ENCODE measurements around the gene PTPRN2. TPM values are rescaled to one million over a fixed set of nuclear protein-coding genes. Genes with fewer than 3 reads are reported as not detected.

Gene PTPRN2
- total and polyA plus RNA-seq, 2 donors from 2014 or later = 4.8 to 6.2 TPM

GRCh38 chr7:157558061-157558460, 1029.6 kb downstream of the PTPRN2 start:
- DNase-seq (peak in 1 of 5 donors; percentile 55), FAIRE-seq (no peak)
- H3K4me3 ChIP-seq (ENCODE audit: low read length in 3 of 3) = no peak overlapping the region
- H3K9ac ChIP-seq (ENCODE audit: low read length in 3 of 3) = no peak overlapping the region
- H3K4me1 ChIP-seq (ENCODE audit: control insufficient read depth in 2 of 3, insufficient read depth in 2 of 3, low read depth in 1 of 3, low read length in 3 of 3) = no peaks in the 10 kb centered on the region
- no peaks in the 10 kb centered on the region for H3K36me3 ChIP-seq (ENCODE audit: control insufficient read depth in 2 of 3, insufficient read depth in 3 of 3, low read length in 3 of 3)
- no peak overlapping the region for H3K27ac ChIP-seq (ENCODE audit: low read depth in 2 of 2, low read length in 2 of 2)
- TF ChIP-seq, protein P1, sequence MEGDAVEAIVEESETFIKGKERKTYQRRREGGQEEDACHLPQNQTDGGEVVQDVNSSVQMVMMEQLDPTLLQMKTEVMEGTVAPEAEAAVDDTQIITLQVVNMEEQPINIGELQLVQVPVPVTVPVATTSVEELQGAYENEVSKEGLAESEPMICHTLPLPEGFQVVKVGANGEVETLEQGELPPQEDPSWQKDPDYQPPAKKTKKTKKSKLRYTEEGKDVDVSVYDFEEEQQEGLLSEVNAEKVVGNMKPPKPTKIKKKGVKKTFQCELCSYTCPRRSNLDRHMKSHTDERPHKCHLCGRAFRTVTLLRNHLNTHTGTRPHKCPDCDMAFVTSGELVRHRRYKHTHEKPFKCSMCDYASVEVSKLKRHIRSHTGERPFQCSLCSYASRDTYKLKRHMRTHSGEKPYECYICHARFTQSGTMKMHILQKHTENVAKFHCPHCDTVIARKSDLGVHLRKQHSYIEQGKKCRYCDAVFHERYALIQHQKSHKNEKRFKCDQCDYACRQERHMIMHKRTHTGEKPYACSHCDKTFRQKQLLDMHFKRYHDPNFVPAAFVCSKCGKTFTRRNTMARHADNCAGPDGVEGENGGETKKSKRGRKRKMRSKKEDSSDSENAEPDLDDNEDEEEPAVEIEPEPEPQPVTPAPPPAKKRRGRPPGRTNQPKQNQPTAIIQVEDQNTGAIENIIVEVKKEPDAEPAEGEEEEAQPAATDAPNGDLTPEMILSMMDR (IDR thresholded peaks at IDR 0.05; ENCODE audit: borderline replicate concordance, extremely low read depth, insufficient read depth) = no peak
- no peaks in the 10 kb centered on the region for H3K9me3 ChIP-seq (ENCODE audit: control insufficient read depth in 2 of 3, insufficient read depth in 1 of 3, low read length in 3 of 3)
- no peaks in the 10 kb centered on the region for H3K27me3 ChIP-seq (ENCODE audit: control insufficient read depth, insufficient read depth, low read length)
- intact Hi-C loops (cut with DNase I) = no loop called here

DNA sequence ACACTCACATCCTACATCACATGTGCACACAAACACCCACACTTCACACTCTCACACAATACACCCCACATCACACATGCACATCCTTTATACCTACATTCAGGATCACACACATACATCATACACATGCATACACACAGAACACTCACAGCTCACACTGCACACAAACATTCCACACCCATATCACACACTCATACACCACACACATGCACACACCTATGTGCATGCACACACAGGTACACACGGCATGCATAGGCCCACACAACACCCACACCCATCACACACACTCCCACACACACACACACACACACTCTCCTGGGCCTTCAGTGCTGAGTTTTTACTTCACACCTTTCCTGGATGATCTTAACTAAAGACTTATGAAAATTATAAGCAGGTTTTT, 1030.4 kb downstream of the PTPRN2 start:
- intact Hi-C loops (cut with DNase I) = no loop called here
- H3K4me1 ChIP-seq (ENCODE audit: control insufficient read depth in 2 of 3, insufficient read depth in 2 of 3, low read depth in 1 of 3, low read length in 3 of 3) = no peaks in the 10 kb centered on the region
- TF ChIP-seq, protein P1 (IDR thresholded peaks at IDR 0.05; ENCODE audit: borderline replicate concordance, extremely low read depth, insufficient read depth) = no peak
- no peak overlapping the region for H3K27ac ChIP-seq (ENCODE audit: low read depth in 2 of 2, low read length in 2 of 2)
- no peak overlapping the region for H3K9ac ChIP-seq (ENCODE audit: low read length in 3 of 3)
- FAIRE-seq (no peak), DNase-seq (peak in 1 of 5 donors; percentile 9)
- H3K9me3 ChIP-seq (ENCODE audit: control insufficient read depth in 2 of 3, insufficient read depth in 1 of 3, low read length in 3 of 3) = no peaks in the 10 kb centered on the region
- H3K4me3 ChIP-seq (ENCODE audit: low read length in 3 of 3) = no peak overlapping the region
- no peaks in the 10 kb centered on the region for H3K27me3 ChIP-seq (ENCODE audit: control insufficient read depth, insufficient read depth, low read length)
- no peaks in the 10 kb centered on the region for H3K36me3 ChIP-seq (ENCODE audit: control insufficient read depth in 2 of 3, insufficient read depth in 3 of 3, low read length in 3 of 3)

DNA sequence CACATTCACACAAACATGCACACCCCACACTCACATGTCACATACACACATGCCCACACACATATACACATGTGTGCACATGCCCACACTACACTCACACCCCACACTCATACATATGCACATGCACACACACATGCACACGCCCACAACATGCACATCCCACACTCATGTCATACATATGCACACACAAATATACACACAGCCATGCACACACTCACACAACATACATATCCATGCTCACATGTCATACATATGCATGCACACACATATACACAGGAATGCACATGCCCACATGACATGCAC, 1031.0 kb downstream of the PTPRN2 start:
- intact Hi-C loops (cut with DNase I) = no loop called here
- no peak overlapping the region for H3K9ac ChIP-seq (ENCODE audit: low read length in 3 of 3)
- TF ChIP-seq, protein P1 (IDR thresholded peaks at IDR 0.05; ENCODE audit: borderline replicate concordance, extremely low read depth, insufficient read depth) = no peak
- H3K4me3 ChIP-seq (ENCODE audit: low read length in 3 of 3) = no peak overlapping the region
- DNase-seq (peak in 1 of 5 donors; percentile 7), FAIRE-seq (no peak)
- no peaks in the 10 kb centered on the region for H3K36me3 ChIP-seq (ENCODE audit: control insufficient read depth in 2 of 3, insufficient read depth in 3 of 3, low read length in 3 of 3)
- no peaks in the 10 kb centered on the region for H3K4me1 ChIP-seq (ENCODE audit: control insufficient read depth in 2 of 3, insufficient read depth in 2 of 3, low read depth in 1 of 3, low read length in 3 of 3)
- no peaks in the 10 kb centered on the region for H3K9me3 ChIP-seq (ENCODE audit: control insufficient read depth in 2 of 3, insufficient read depth in 1 of 3, low read length in 3 of 3)
- H3K27me3 ChIP-seq (ENCODE audit: control insufficient read depth, insufficient read depth, low read length) = no peaks in the 10 kb centered on the region
- H3K27ac ChIP-seq (ENCODE audit: low read depth in 2 of 2, low read length in 2 of 2) = no peak overlapping the region

GRCh38 chr7:157555944-157556641, 1031.5 kb downstream of the PTPRN2 start:
- Histone ChIP-seq H3K9me3 (ENCODE audit: control insufficient read depth in 2 of 3, insufficient read depth in 1 of 3, low read length in 3 of 3) (no peaks in the 10 kb centered on the region), H3K27ac (ENCODE audit: low read depth in 2 of 2, low read length in 2 of 2) (no peak overlapping the region), H3K4me1 (ENCODE audit: control insufficient read depth in 2 of 3, insufficient read depth in 2 of 3, low read depth in 1 of 3, low read length in 3 of 3) (no peaks in the 10 kb centered on the region), H3K4me3 (ENCODE audit: low read length in 3 of 3) (no peak overlapping the region), H3K27me3 (ENCODE audit: control insufficient read depth, insufficient read depth, low read length) (no peaks in the 10 kb centered on the region), H3K36me3 (ENCODE audit: control insufficient read depth in 2 of 3, insufficient read depth in 3 of 3, low read length in 3 of 3) (no peaks in the 10 kb centered on the region), H3K9ac (ENCODE audit: low read length in 3 of 3) (no peak overlapping the region)
- intact Hi-C loops (cut with DNase I) = no loop called here
- FAIRE-seq = no peak
- TF ChIP-seq, protein P1 (IDR thresholded peaks at IDR 0.05; ENCODE audit: borderline replicate concordance, extremely low read depth, insufficient read depth) = no peak
- DNase-seq = peak in 2 of 5 donors; percentile 12 to 13

Data from kidney (tissue), 14 donors.